Activated CD4-positive, alpha-beta memory T cell treated with anti-CD3 and anti-CD28 coated beads for 36 hours (primary cell): Measurements from ENCODE around the gene TRNP1. TPM values are rescaled to one million over a fixed set of nuclear protein-coding genes. Genes with fewer than 3 reads are reported as not detected.
"Not testable (repeated sequence)": the region's sequence is repeated elsewhere in the genome, so short reads cannot be mapped to it uniquely, and the experiment has no call there.

Experiments used
- CTCF ChIA-PET: fragments of 350-600 bp; sonication (Branson Sonifier 250); formaldehyde crosslinking; loops from one replicate; lab custom pipeline; 2021; ENCODE audit warnings: antibody characterized with exemption, inconsistent platforms; lab: Charles Lee
- POLR2A ChIA-PET: fragments of 350-600 bp; sonication (Branson Sonifier 250); formaldehyde crosslinking; loops from one replicate; lab custom pipeline; 2021; ENCODE audit warnings: antibody characterized with exemption; lab: Charles Lee
- DNase-seq: peaks from one replicate; pipeline ENCODE4 v3.0.0-alpha.2; 2020
- H3K27ac Mint-ChIP-seq: one replicate; pipeline ENCODE4 v1.8.0; 2021; ENCODE audit warnings: mixed read lengths
- H3K27me3 Mint-ChIP-seq: one replicate; pipeline ENCODE4 v1.8.0; 2021; ENCODE audit warnings: mixed read lengths
- H3K36me3 Mint-ChIP-seq: one replicate; pipeline ENCODE4 v1.8.0; 2021; ENCODE audit warnings: mixed read lengths
- H3K4me1 Mint-ChIP-seq: one replicate; pipeline ENCODE4 v1.8.0; 2021; ENCODE audit warnings: low read depth, mixed read lengths
- H3K4me3 Mint-ChIP-seq: one replicate; pipeline ENCODE4 v1.8.0; 2021; ENCODE audit warnings: mild to moderate bottlenecking, mixed read lengths
- H3K9me3 Mint-ChIP-seq: one replicate; pipeline ENCODE4 v1.8.0; 2021; ENCODE audit warnings: mixed read lengths
- intact Hi-C: fragments of 100-400 bp; cut with micrococcal nuclease; formaldehyde crosslinking; loops from one replicate; pipeline ENCODE4 v1.15.1; 2023
- total RNA-seq, 2 experiments: library from RNA; stranded (reverse); gene quantifications; one replicate each; pipeline ENCODE4 v1.2.3, GENCODE V29; 2021

TRNP1 gene
- total RNA-seq, 2 experiments from 2014 or later, result 0.19 to 0.53 TPM

DNA sequence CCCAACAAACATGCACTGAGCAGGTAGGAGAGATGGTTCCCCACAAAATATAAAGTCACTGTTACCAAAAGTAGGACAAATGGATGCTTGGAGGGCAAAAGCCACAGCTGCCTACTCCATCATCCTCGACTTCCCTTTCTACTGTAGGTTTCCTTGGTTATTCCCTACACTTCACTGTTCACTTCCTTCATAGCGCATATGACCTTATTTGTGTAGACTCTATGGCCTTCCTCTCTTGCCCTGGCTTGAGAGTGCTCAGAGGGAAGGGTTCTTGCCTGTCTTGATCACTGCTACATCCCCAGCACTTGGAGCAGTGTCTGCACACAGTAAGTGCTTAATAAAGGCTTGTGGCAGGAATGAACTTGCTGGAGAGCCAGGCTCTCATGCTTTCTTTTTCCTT, 14.6 kb upstream of the TRNP1 start:
- intact Hi-C loops, result no loop called here
- Mint-ChIP-seq H3K4me3 (no peak overlapping the region), H3K27ac (no peak overlapping the region), H3K9me3 (no peaks in the 10 kb centered on the region), H3K36me3 (no peaks in the 10 kb centered on the region), H3K4me1 (no peaks in the 10 kb centered on the region), H3K27me3 (peaks cover 11% of the 10 kb centered on the region)
- CTCF ChIA-PET, result no interaction called here
- POLR2A ChIA-PET, result no interaction called here
- no peak for DNase-seq

DNA sequence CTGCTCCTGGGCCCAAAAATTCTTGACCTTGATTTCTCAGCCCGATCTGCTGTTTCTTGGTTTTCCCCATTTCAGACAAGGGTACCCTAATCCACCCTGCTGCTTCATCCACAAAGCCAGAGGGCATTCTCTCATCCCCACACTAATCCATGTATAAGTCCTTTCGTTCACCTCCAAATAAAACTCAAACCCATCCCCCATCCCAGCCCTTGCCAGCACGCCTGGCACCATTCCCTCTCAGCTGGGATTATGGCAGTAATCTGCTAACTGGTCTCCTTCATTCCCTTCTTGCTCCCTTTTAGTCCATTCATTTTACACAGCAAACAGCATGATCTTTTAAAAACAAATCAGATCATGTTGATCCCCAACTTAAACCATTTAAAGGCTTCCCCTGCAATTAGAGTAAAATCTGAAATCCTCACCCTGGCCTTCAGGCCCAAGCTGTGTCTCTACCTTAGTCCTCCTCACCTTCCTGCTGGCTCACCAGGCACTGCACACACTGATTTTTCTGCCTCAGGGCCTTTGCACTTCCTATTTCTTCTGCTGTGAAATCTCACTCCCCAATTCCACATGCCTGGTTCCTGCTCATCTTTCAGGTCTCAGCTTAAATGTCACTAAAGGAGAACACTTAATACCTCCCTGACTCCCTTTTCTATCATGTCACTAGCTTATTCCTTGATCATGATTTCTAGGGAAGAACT, 12.2 kb upstream of the TRNP1 start:
- Mint-ChIP-seq H3K27ac (no peak overlapping the region), H3K36me3 (no peaks in the 10 kb centered on the region), H3K9me3 (no peaks in the 10 kb centered on the region), H3K4me3 (no peak overlapping the region), H3K27me3 (peaks cover 17% of the 10 kb centered on the region), H3K4me1 (no peaks in the 10 kb centered on the region)
- CTCF ChIA-PET, result interaction anchor here (1.1 kb wide), 1 partner anchor 17 kb away, joined by 3 read pairs; no protein-coding TSS in a partner anchor
- POLR2A ChIA-PET, result no interaction called here
- no peak for DNase-seq
- intact Hi-C loops, result no loop called here

DNA sequence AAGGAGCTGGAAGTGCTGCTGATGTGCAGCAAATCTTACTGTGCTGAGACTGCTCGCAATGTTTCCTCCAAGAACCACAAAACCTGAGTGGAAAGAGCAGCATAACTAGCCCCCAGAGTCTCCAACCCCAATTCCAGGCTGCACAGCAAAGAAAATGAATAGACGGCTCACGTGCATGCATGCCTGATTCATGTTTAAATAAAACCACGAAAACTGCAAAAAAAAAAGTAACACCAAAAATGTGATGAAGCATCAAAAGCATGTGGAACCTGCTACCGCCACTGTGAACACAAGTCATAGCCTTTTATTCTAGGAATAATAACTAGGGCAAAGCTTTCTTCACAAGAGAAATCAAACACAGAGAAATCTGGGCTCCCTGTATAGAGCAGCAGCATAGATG, 9.6 kb upstream of the TRNP1 start:
- DNase-seq, result no peak
- CTCF ChIA-PET, result interaction anchor here (0.7 to 1.7 kb wide), 2 partner anchors 13 to 14 kb away, joined by 3 to 6 read pairs; no protein-coding TSS in a partner anchor
- no peaks in the 10 kb centered on the region for H3K36me3 Mint-ChIP-seq
- no peak overlapping the region for H3K4me3 Mint-ChIP-seq
- H3K4me1 Mint-ChIP-seq, result no peaks in the 10 kb centered on the region
- H3K27ac Mint-ChIP-seq, result no peak overlapping the region
- intact Hi-C loops, result no loop called here
- POLR2A ChIA-PET, result no interaction called here
- peaks cover 17% of the 10 kb centered on the region for H3K27me3 Mint-ChIP-seq
- H3K9me3 Mint-ChIP-seq, result no peaks in the 10 kb centered on the region

DNA sequence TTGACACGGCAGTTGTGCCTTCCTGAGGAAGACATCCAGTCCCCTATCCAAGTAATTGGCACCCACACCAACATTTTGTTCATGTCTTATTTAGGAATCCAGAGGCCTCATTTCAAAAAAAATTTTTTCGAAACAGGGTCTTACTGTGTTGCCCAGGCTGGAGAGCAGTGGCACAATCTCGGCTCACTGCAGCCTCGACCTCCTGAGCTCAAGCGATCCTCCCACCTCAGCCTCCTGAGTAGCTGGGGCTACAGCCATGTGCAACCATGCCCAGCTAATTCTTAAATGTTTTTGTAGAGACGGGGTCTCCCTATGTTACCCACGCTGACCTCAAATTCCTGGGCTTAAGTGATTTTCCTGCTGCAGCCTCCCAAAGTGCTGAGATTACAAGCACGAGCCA, 9.2 kb upstream of the TRNP1 start:
- intact Hi-C loops, result no loop called here
- CTCF ChIA-PET, result interaction anchor here (0.7 to 1.7 kb wide), 3 partner anchors 10 to 14 kb away, joined by 3 to 6 read pairs (median 3); no protein-coding TSS in a partner anchor
- no peak for DNase-seq
- Mint-ChIP-seq H3K4me3 (no peak overlapping the region), H3K9me3 (no peaks in the 10 kb centered on the region), H3K36me3 (no peaks in the 10 kb centered on the region), H3K4me1 (no peaks in the 10 kb centered on the region), H3K27ac (no peak overlapping the region), H3K27me3 (peaks cover 17% of the 10 kb centered on the region)
- POLR2A ChIA-PET, result no interaction called here

DNA sequence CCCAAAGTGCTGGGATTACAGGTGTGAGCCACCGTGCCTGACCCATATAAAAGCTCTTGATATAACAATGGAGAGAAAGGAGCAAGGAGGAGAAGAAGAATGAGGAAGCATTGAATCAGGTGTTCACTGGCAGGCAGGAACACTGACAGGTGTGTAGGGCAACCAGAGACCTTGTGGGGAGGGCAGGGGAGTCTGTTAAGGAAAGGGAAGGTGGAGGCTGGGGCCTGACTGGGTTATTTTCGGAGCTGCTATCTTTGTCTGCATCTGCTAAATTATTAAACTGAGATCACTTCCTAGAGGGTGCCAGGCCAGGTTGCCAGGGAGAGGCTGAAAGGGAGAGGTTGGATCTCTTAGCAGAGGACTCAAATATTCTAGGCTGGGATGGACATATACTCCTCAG, 6.8 kb upstream of the TRNP1 start:
- Mint-ChIP-seq H3K27me3 (peaks cover 20% of the 10 kb centered on the region), H3K4me1 (peaks cover 6% of the 10 kb centered on the region), H3K36me3 (no peaks in the 10 kb centered on the region), H3K27ac (no peak overlapping the region), H3K9me3 (no peaks in the 10 kb centered on the region), H3K4me3 (no peak overlapping the region)
- DNase-seq, result no peak
- ChIA-PET POLR2A (no interaction called here), CTCF (interaction anchor here (0.8 kb wide), 1 partner anchor 8 kb away, joined by 3 read pairs; no protein-coding TSS in a partner anchor)
- intact Hi-C loops, result no loop called here

DNA sequence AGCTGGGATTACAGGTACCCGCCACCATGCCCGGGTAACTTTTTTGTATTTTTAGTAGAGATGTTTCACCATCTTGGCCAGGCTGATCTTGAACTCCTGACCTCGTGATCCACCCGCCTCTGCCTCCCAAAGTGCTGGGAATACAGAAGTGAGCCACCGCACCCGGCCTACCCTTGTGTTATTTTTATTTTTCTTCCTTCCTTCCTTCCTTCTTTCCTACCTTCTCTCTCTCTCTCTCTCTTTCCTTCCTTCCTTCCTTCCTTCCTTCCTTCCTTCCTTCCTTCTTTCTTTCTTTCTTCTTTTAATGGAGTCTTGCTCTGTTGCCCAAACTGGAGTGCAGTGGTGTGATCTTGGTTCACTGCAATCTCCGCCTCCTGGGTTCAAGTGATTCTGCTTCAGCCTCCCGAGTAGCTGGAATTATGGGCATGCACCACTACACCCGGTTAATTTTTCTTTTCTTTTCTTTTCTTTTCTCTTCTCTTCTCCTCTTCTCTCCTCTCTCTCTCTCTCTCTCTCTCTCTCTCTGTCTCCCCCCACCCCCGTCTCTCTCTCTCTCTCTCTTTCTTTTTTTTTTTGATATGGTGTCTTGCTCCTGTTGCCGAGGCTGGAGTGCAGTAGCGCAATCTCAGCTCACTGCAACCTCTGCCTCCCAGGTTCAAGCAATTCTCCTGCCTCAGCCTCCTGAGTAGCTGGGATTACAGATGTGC, 3.9 kb upstream of the TRNP1 start:
- H3K27ac Mint-ChIP-seq, H3K36me3 Mint-ChIP-seq, DNase-seq, H3K9me3 Mint-ChIP-seq, H3K4me3 Mint-ChIP-seq, POLR2A ChIA-PET: not testable (repeated sequence)
- intact Hi-C loops, result loop anchor here (10.0 kb wide), 1 partner anchor 55 kb away; no protein-coding TSS in a partner anchor
- CTCF ChIA-PET, result interaction anchor here (1.2 to 2.1 kb wide), 2 partner anchors 8 to 111 kb away, joined by 3 to 8 read pairs; no protein-coding TSS in a partner anchor
- H3K27me3 Mint-ChIP-seq, result peaks cover 23% of the 10 kb centered on the region
- H3K4me1 Mint-ChIP-seq, result peaks cover 16% of the 10 kb centered on the region

DNA sequence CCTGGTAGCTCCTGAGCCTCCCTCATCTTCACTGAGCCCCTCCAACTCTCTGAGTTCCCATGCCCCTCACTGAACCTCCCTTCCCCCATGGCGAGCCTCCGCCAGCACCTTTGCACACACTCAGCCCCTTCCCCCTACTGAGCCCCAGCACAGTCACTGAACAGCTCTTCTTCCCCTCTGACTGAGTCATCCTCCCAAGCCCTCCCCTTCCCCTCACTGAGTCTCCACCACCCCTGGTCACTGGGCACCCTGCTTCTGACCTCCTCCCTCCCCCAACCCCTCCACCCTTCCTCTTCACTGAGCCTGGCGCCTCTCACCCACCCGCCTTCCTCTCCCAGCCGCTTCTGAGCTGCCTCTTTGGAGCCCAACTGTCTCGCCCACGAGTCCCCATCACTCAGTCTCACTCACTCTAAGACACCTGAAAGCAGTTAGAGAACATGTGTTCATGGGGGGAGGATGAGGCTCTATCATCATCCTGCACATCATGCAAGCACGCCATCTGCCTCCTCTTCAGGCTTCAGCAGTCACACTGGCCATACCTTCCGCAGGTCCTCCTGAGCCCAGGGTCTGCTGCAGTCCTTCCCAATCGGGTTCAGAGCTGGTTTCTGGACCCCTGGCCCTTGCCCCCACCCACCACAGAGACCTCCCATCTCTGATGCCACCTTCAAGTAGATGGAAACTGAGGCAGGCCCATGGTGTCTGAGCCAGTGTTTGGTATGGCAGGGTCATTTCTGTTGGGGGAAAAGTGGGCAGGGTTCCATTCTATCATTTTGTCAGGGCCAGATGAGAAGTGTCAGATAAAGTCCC, 2.0 kb upstream of the TRNP1 start:
- Mint-ChIP-seq H3K27ac (no peak overlapping the region), H3K4me1 (peaks cover 16% of the 10 kb centered on the region), H3K27me3 (peaks cover 33% of the 10 kb centered on the region), H3K36me3 (no peaks in the 10 kb centered on the region), H3K4me3 (no peak overlapping the region), H3K9me3 (no peaks in the 10 kb centered on the region)
- intact Hi-C loops, result loop anchor here (10.0 kb wide), 1 partner anchor 53 kb away; no protein-coding TSS in a partner anchor
- CTCF ChIA-PET, result interaction anchor here (1.5 kb wide), 1 partner anchor 54 kb away, joined by 3 read pairs; no protein-coding TSS in a partner anchor
- DNase-seq, result peak; percentile 43
- POLR2A ChIA-PET, result no interaction called here

DNA sequence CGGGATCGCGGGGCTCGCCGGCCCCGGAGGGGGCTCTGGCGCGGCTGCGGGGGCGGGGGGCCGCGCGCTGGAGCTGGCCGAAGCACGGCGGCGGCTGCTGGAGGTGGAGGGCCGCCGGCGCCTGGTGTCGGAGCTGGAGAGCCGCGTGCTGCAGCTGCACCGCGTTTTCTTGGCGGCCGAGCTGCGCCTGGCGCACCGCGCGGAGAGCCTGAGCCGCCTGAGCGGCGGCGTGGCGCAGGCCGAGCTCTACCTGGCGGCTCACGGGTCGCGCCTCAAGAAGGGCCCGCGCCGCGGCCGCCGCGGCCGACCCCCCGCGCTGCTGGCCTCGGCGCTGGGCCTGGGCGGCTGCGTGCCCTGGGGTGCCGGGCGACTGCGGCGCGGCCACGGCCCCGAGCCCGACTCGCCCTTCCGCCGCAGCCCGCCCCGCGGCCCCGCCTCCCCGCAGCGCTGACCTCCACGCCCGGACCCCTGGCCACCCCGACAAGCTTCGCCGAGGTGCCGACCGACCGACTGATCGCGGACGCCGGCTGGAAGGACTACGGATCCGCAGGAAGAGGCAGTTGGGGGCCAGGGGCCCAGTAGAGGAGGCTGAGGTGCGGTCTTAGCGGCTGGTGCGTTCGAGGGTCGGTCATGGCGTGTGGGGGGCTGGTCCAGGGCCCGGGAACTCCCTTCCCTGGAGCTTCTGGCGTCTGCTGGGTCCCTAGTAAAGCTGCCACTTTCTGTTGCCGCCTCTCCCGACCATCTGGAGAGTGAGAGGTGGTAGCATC, 711 bp downstream of the TRNP1 start:
- Mint-ChIP-seq H3K36me3 (no peaks in the 10 kb centered on the region), H3K27ac (no peak overlapping the region), H3K9me3 (no peaks in the 10 kb centered on the region), H3K4me1 (peaks cover 20% of the 10 kb centered on the region), H3K4me3 (peak overlapping the region; percentile 57), H3K27me3 (peaks cover 44% of the 10 kb centered on the region)
- intact Hi-C loops, result loop anchor here (10.0 kb wide), 1 partner anchor 51 kb away; no protein-coding TSS in a partner anchor
- ChIA-PET POLR2A (interaction anchor here (0.5 kb wide), 1 partner anchor 52 kb away, joined by 4 read pairs; no protein-coding TSS in a partner anchor), CTCF (interaction anchor here (0.7 to 1.6 kb wide), 7 partner anchors 8 to 456 kb away, joined by 3 to 8 read pairs (median 3); no protein-coding TSS in a partner anchor)
- DNase-seq, result peak; percentile 35

DNA sequence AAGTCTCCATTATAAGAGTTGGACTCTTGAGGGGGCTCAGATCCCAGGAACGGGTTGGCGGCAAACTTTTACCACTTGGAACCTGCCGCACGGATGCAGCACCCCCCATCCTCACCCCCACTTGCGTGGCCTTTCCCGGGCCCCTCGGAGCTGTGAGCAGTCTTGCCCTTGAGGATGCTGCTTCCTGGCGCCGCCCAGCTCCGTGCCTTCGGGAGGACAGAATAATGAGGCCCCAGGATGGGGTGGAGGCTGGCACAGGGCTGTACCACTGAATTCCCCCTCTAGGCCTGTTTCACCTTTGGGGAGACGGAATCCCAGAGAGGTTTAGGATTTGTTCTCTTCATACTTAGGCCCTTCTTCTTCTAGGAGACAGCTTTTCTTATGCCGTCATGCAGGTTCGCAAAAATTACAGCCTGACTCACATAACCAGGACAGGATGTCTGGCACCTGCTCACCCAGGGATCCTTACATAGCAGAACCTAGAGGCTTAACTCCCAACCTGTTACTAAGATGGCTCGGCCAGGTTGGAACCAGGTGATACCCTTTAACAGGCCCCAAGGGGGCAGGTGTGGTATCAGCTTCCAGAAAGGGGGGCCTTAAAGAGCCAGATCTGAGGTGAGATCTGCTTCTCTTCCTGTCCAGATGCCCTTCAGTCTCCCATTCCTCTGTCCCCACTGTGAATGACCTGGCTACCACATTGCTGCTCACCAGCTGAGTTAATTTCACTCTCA, 1.5 kb downstream of the TRNP1 start:
- no peak overlapping the region for H3K27ac Mint-ChIP-seq
- peak overlapping the region; percentile 57 for H3K4me3 Mint-ChIP-seq
- H3K4me1 Mint-ChIP-seq, result peaks cover 20% of the 10 kb centered on the region
- ChIA-PET CTCF (interaction anchor here (0.8 to 2.4 kb wide), 4 partner anchors 9 to 49 kb away, joined by 3 to 14 read pairs (median 6); no protein-coding TSS in a partner anchor), POLR2A (no interaction called here)
- no peak for DNase-seq
- peaks cover 44% of the 10 kb centered on the region for H3K27me3 Mint-ChIP-seq
- H3K36me3 Mint-ChIP-seq, result no peaks in the 10 kb centered on the region
- no peaks in the 10 kb centered on the region for H3K9me3 Mint-ChIP-seq
- intact Hi-C loops, result loop anchor here (10.0 kb wide), 1 partner anchor 50 kb away; no protein-coding TSS in a partner anchor

DNA sequence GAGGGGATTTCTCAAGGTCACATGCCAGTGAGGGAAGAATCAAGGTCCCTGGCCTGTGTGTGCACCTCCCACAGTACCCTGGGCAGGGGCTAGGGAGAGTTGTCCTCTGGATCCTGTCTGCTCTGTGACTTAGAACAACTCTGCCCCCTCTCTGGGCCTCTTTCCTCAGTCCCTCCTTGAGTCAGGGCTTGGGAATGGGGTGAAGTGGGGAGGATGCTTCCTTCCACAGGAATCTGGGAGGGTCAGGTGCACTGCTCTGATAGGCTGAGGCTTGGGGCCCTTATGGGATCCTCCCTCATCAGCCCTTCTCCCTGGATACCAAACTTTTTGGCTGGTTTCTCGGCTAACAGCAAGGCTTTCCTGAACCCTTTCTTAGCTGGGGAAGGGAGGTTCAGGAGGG, 2.5 kb downstream of the TRNP1 start:
- intact Hi-C loops, result loop anchor here (10.0 kb wide), 1 partner anchor 49 kb away; no protein-coding TSS in a partner anchor
- DNase-seq, result no peak
- POLR2A ChIA-PET, result no interaction called here

More for the DNA sequence above, 2.5 kb downstream of the TRNP1 start:
- no peak overlapping the region for H3K4me3 Mint-ChIP-seq
- H3K9me3 Mint-ChIP-seq, result no peaks in the 10 kb centered on the region
- CTCF ChIA-PET, result interaction anchor here (1.0 to 2.8 kb wide), 9 partner anchors 10 to 163 kb away, joined by 3 to 18 read pairs (median 6); partner anchors contain the start of gene NUDC
- H3K27me3 Mint-ChIP-seq, result peaks cover 39% of the 10 kb centered on the region
- no peak overlapping the region for H3K27ac Mint-ChIP-seq
- peaks cover 20% of the 10 kb centered on the region for H3K4me1 Mint-ChIP-seq
- H3K36me3 Mint-ChIP-seq, result no peaks in the 10 kb centered on the region
